DND-41 (cell line): ENCODE measurements around the gene MYLK.

Source experiments
- ATAC-seq: fragments of 200-7000 bp; cut with Tn5 transposase; 3 replicates; pipeline ENCODE4 v1.9.1; 2021; ENCODE audit warnings: low read depth; ENCODE audit not compliant: insufficient read depth
- DNase-seq: peaks from one replicate; pipeline ENCODE4 v3.0.0-alpha.2; 2020
- H2AFZ ChIP-seq: 2 replicates; pipeline ENCODE4 v1.6.0; 2012; ENCODE audit warnings: low read depth, low read length
- H3K27ac ChIP-seq: 2 replicates; pipeline ENCODE4 v1.5.1; 2012; ENCODE audit warnings: low read length, inconsistent platforms
- H3K27me3 ChIP-seq: fragments of 200-600 bp; sonication (generic); 2 replicates; pipeline ENCODE4 v1.6.0; 2012; ENCODE audit warnings: low read length, mild to moderate bottlenecking, inconsistent platforms; ENCODE audit not compliant: insufficient read depth, poor library complexity
- H3K36me3 ChIP-seq: 2 replicates; pipeline ENCODE4 v1.5.1; 2012; ENCODE audit warnings: low read length, inconsistent platforms; ENCODE audit not compliant: insufficient read depth
- H3K4me1 ChIP-seq: 2 replicates; pipeline ENCODE4 v1.5.1; 2012; ENCODE audit warnings: mild to moderate bottlenecking, low read length; ENCODE audit not compliant: insufficient read depth
- H3K4me2 ChIP-seq: 2 replicates; pipeline ENCODE4 v1.6.0; 2012; ENCODE audit warnings: mild to moderate bottlenecking, moderate library complexity, low read length, inconsistent platforms; ENCODE audit not compliant: insufficient read depth
- H3K4me3 ChIP-seq, 2 experiments: fragments of 200-600 bp in 1 of 2; shearing (Covaris generic) in 1 of 2; 2 replicates each; pipeline ENCODE4 v1.5.1; 2012 to 2016; ENCODE audit warnings: inconsistent platforms in 2 of 2, low read length in 2 of 2, mild to moderate bottlenecking in 2 of 2, low read depth in 1 of 2, moderate library complexity in 1 of 2
- H3K79me2 ChIP-seq: 2 replicates; pipeline ENCODE4 v1.6.0; 2012; ENCODE audit warnings: low read length, inconsistent platforms; ENCODE audit not compliant: insufficient read depth
- H3K9ac ChIP-seq: 2 replicates; pipeline ENCODE4 v1.6.0; 2012; ENCODE audit warnings: low read depth, mild to moderate bottlenecking, inconsistent platforms, low read length, moderate library complexity
- H3K9me3 ChIP-seq: 2 replicates; pipeline ENCODE4 v1.5.1; 2012; ENCODE audit warnings: low read length, moderate library complexity, mild to moderate bottlenecking, inconsistent platforms; ENCODE audit not compliant: insufficient read depth, severe bottlenecking
- H4K20me1 ChIP-seq: 2 replicates; pipeline ENCODE4 v1.6.0; 2012; ENCODE audit warnings: low read length; ENCODE audit not compliant: insufficient read depth
- CTCF ChIP-seq: IDR thresholded peaks from 2 replicates; pipeline ENCODE4 v1.5.1; 2012; ENCODE audit warnings: borderline replicate concordance, low read length, moderate library complexity, mild to moderate bottlenecking; ENCODE audit not compliant: poor library complexity, severe bottlenecking; ENCODE audit errors: extremely low read depth
- EZH2 ChIP-seq: IDR thresholded peaks from 3 replicates; pipeline ENCODE4 v1.6.1; 2012; ENCODE audit warnings: borderline replicate concordance, low read depth, mild to moderate bottlenecking, moderate library complexity, low read length, inconsistent platforms; ENCODE audit not compliant: severe bottlenecking

MYLK gene

GRCh38 chr3:123737168-123737567 is 147.0 kb downstream of the MYLK start:
- Histone ChIP-seq H3K27ac (no peak overlapping the region), H3K9me3 (no peaks in the 10 kb centered on the region), H2AFZ (no peak overlapping the region), H3K4me1 (no peaks in the 10 kb centered on the region), H4K20me1 (no peaks in the 10 kb centered on the region), H3K9ac (no peak overlapping the region), H3K27me3 (peaks cover 2% of the 10 kb centered on the region), H3K4me3 (no peak overlapping the region), H3K79me2 (no peaks in the 10 kb centered on the region), H3K36me3 (no peaks in the 10 kb centered on the region), H3K4me2 (no peak overlapping the region)
- no peak for DNase-seq
- no peak for ATAC-seq
- TF ChIP-seq CTCF: no peak
- no peak for TF ChIP-seq EZH2

DNA sequence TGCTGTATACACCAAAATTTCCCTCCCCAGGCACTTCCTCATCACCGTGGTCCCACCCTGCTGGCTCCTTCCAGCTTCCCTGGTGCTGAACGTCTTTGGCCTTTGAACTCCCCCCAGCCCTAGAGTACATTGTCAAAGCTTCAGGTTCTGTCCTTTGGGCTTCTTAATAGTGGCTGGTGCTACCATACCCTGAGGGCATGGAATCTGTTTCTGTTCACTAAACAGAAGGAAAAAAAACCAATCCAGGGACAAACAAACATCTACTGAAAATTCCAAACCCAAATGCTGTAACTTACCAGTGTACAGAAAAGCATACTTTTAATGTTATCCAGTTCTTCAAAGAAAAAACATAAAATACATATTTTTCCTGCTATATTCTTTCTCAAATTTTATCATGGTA is 148.7 kb downstream of the MYLK start:
- H3K4me1 ChIP-seq: no peaks in the 10 kb centered on the region
- H3K36me3 ChIP-seq: no peaks in the 10 kb centered on the region
- DNase-seq (no peak), ATAC-seq (no peak)
- H3K9me3 ChIP-seq: no peaks in the 10 kb centered on the region
- no peaks in the 10 kb centered on the region for H4K20me1 ChIP-seq
- peaks cover 7% of the 10 kb centered on the region for H3K27me3 ChIP-seq
- TF ChIP-seq CTCF (no peak), EZH2 (no peak)
- no peak overlapping the region for H3K27ac ChIP-seq
- H3K4me3 ChIP-seq: no peak overlapping the region
- H2AFZ ChIP-seq: no peak overlapping the region
- H3K79me2 ChIP-seq: no peaks in the 10 kb centered on the region
- no peak overlapping the region for H3K9ac ChIP-seq
- no peak overlapping the region for H3K4me2 ChIP-seq

DNA sequence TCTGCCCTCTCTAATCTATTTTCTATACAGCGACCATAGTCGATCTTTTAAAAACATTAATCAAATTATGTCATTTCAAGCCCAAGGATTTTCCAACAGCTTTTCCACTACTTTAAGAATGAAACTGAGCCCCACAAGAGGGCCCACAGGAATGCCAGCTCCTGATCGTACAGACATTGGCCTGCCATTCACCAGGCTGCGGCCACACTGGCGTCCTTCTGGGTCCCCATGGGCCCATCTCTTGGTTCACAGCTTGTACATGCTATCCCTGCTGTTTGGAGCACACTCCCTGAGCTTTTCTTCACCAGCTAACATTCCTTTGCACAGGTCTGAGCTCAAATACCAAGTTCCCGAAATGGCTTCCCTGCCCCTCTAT is 149.6 kb downstream of the MYLK start:
- H3K27ac ChIP-seq: no peak overlapping the region
- H3K9ac ChIP-seq: no peak overlapping the region
- no peak overlapping the region for H2AFZ ChIP-seq
- DNase-seq (no peak), ATAC-seq (no peak)
- TF ChIP-seq EZH2 (no peak), CTCF (no peak)
- H3K9me3 ChIP-seq: no peaks in the 10 kb centered on the region
- H3K4me2 ChIP-seq: no peak overlapping the region
- H3K4me3 ChIP-seq: no peak overlapping the region
- H3K79me2 ChIP-seq: no peaks in the 10 kb centered on the region
- peaks cover 12% of the 10 kb centered on the region for H3K27me3 ChIP-seq
- H3K36me3 ChIP-seq: no peaks in the 10 kb centered on the region
- no peaks in the 10 kb centered on the region for H3K4me1 ChIP-seq
- H4K20me1 ChIP-seq: no peaks in the 10 kb centered on the region

DNA sequence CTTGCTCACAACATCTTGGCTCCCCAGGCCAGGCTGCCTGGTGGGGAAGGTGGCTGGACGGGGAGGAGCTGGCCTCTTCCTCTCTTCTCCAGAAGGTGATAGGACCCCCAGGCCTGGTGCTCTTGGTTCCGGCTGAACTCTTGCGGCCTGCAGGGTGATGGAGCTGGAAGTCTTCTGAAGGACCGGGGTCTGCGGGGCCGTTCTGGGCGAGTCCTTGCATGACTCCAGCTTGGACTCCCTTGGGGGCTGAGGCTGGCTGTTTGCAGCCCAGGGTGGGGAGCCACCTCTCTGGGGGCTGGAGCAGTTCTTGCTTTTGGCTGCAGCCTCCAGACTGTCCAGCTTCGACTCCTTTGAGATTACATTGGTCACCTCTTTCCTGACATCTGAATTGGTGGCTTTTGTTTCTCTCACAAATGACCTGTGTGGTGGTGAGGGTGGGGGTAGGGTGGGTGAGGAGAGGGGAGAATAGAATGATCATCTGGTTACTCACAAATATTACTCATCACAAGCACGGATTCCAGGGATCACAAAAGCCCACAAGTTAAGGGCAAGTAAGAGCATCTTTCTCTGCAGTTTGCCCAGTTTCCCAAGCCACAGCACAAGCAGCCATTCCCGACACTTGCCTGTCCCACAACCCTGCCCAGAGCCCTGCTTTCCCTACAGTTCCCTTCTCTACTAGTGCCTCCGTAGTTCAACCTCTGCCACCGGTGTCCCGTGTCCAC is 150.2 kb downstream of the MYLK start:
- Histone ChIP-seq H2AFZ (no peak overlapping the region), H3K27ac (no peak overlapping the region), H3K27me3 (peaks cover 14% of the 10 kb centered on the region), H3K79me2 (no peaks in the 10 kb centered on the region), H3K36me3 (no peaks in the 10 kb centered on the region), H4K20me1 (no peaks in the 10 kb centered on the region), H3K9ac (no peak overlapping the region), H3K4me1 (no peaks in the 10 kb centered on the region), H3K4me3 (no peak overlapping the region), H3K4me2 (no peak overlapping the region), H3K9me3 (no peaks in the 10 kb centered on the region)
- ATAC-seq (no peak), DNase-seq (no peak)
- TF ChIP-seq EZH2: no peak
- TF ChIP-seq CTCF: no peak
